ENCODE measurements around the gene ERFL.
A peak's percentile ranks its signal among the peaks of the same experiment; 100 is the strongest.
"Not testable (repeated sequence)": the region's sequence is repeated elsewhere in the genome, so short reads cannot be mapped to it uniquely, and the experiment has no call there.

The ERFL gene

GRCh38 chr19:41926763-41927496 lies 1.3 kb downstream of the ERFL start:
- no peak for DNase-seq

DNA sequence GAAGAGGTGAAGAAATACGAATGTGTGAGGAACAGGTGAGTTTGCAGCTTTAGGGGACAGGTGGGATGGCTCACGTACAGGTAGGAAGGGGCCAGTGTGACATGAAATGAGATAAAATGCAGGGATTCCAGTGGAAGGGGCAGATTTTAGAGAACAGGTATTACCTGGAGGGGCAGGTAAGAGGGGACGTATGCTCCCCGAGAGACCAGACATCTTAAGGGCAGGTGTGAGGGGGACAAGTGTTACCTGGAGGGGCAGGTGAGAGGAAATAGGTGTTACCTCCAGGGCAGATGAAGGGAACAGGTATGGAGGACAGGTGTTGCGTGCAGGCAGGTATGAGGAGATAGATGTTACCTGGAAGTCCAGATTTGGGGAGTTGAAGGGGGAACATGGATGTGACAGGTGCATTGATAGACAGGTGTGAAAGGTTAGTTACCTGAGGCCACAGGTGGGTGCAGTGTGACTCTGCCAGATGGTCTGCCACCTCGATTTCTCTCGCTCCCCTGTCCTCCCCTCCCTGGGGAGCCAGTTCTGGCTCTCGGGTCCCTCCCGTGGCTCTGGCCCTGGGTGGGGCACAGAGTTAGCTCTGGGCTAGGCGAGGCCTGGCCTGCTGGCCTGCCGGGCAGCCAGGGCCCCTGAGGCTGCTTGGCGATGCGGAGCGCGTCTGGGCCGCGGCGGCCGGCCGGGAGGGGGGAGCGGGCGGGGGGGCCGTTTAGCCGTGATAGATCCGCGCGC lies 2.1 kb downstream of the ERFL start:
- no peak for DNase-seq

DNA sequence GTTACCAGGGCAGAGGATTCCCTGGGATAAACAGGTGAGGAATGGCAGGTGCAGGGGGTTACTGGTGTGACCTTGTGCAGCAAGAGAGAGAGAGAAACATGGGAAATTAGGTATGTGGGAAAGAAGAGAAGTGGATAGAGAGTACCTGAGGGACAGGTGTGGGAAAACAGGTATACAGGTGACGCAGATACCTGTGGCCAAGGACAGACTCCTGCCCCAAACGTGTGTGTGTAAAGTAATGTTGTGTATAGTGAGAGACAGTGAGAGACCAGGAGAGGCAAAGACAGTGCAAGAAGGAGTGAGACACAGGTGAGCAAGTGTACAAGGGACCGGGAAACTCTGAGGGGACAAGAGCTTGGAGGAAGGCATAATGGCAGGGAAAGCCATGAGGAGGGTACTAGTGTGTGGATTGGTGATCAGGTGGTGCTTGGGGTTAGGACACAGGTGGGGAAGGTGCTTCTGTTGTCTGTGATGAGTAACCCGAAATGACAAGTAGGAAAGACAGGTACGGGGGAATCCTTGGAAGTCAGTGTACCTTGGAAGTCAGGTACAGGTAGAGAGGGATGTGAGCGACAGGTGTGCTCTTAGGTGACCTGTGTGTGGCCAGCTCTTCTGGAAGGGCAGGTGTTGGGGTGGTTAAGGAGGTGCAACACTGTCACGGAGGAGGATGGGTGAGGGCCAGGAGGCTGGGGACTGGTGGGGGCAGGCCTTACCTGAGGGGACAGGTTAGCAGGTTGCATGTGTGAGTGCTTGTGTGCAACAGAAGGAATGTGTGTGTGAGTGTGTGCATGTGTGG lies 2.8 kb downstream of the ERFL start:
- DNase-seq = no peak

- DNase-seq = peak in 1 of 2 experiments; percentile 22
These were observed 3.8 kb downstream of the ERFL start for GRCh38 chr19:41924151-41925145.

DNA sequence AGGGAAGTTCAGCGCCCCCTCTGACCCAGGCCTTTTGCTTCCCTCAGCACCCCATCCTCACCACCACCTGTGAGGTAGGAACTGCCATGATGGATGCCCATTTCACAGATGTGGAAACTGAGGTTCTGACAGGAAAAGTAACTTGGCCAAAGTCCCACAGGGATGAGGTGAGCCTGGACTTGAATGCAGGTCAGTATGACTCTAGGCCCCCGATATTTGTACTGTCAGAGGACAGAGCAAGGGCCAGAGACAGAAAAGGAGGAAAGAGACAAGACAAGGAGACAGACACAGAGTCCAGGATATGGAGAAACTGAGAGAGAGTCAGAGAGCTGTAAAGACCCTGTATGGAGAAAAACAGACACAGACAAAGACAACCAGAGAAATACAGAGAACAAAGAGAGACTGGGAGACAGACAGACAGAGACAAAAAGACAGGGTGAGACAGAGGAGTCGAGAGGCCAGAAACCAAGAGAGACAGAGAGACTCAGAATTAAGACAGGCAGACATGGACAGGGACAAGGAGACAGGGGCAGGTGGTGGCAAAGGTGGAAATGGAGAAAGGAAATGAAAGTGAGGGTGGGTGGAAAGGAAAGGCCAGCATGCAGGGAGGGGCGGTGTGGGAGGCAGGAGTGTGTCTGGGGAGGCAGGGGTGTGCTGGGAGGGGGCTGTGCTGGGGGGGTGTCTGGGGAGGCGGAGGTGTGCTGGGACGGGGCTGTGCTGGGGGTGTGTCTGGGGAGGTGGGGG lies 5.0 kb downstream of the ERFL start:
- DNase-seq = no peak

DNA sequence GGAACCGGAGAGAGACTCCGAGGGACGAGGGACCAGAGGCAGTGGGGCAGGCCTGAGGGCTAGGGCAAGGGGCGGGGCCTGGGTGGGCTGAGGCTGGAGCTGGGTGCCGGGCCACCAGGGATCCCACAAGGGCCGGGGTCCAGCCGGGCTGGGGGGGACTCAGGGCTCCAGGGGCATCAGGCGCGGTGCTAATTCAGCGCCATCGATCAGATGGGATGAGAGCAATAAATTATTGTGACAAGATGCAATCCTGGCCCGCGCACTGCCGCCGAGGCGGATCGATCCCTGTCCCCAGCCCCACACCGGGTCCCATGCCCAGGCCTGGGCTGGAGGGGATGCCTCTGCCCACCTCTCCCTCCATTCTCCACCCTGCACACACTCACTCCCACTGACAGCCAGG lies 5.7 kb downstream of the ERFL start:
- DNase-seq = no peak

DNA sequence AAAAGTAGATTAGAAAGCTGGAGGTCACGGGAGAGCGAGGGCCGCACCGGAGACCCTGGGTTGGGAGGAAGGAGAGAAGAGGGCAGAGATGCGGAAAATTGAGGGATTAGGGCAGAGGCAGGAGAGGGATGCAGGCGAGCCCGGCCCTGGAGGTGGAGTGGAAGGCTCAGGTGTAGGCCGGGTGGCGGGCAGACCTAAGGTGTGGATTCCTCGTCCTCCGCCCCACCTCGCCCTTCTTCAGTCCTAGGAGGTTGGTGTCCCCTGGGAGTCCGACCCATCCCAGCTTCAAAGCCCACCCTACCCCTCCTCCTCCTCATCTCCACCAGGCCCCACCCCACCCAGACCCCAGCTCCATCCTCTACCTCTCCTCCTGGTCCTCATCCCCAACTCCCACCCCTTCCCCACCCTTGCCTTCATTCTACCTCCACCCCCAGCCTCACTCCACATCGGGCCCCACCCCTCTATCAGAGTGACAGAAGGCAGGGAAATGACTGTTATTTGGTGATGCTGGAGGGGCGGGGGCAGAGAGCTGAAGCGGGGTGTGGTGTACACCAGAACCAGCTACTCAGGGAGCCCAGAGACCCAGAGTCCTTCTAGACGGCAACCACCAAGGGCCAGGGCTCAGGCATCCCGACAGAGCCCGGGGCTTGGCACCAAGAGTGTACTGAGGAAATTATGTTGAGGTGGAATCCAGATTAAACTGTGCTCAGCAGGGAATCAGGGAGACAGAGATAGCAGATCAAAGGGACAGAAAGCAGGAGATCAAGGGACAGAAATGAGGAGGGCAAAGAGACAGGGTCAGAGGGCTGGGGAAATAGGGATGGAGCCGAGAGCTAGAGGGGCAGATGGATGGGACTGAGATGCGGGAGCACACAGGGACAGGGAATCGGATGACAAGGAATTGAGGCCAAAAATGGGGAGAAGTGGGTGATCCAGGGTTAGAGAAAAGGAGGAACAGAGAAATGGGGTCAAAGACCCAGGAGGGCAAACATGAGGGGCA lies 6.4 kb downstream of the ERFL start:
- no peak for DNase-seq

DNA sequence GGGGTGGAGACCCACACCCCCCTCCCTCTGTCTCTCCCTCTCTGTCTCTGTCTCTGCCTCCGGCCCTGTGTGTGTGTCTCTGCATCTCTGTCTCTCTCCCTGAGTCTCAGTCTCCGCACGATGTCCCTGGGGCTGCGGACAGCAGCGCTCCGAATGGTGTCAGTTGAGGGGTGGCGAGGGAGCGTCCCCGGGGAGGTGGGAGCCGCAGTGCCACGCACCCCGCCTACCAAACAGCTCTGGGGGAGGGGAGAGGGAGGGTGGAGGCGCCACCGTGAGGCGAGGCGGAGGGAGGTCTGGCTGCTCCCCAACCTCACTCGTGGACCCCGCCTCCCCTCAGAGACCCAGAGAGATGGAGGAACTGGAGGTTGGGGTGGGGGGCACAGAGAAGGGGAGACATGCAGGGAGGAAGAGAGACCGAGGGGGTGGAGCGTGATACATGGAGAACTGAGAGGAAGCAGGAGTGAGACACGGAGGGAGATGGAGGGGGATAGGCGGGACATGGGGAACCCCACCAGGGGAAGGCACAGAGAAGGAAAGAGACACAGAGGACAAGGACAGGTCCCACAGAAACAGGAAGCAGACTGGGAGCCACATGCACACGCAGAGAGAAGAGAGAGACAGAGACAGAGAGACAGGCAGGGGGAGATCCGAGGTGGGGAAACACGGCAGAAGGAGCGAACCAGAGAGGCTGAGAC lies 7.2 kb downstream of the ERFL start:
- no peak for DNase-seq

GRCh38 chr19:41919948-41920712 lies 8.1 kb downstream of the ERFL start:
- no peak for DNase-seq

DNA sequence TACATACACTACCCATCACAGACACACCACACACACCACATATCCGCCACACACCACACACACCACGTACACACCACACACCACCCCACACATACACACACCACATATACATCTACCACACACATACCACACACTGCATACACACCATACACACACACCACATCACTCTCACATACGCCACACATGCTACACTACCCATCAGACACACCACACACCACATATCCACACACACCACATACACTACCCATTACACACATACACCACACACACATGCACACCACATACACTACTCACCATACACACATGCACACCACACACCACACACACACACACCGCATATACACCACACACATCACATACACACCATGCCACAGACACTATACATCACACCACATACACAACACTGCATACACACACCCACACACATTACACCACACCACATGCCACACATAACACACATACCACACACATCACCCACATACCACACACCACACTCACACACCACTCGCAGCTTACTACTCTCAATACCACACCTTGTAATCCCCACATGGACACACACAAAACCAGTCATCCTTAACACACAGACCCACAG lies 9.5 kb downstream of the ERFL start:
- no peak for DNase-seq

- DNase-seq = no peak
These were observed 10.2 kb downstream of the ERFL start for GRCh38 chr19:41918095-41918494.

GRCh38 chr19:41917676-41918075 lies 10.6 kb downstream of the ERFL start:
- no peak for DNase-seq

GRCh38 chr19:41915776-41916414 lies 12.4 kb downstream of the ERFL start:
- no peak for DNase-seq

DNA sequence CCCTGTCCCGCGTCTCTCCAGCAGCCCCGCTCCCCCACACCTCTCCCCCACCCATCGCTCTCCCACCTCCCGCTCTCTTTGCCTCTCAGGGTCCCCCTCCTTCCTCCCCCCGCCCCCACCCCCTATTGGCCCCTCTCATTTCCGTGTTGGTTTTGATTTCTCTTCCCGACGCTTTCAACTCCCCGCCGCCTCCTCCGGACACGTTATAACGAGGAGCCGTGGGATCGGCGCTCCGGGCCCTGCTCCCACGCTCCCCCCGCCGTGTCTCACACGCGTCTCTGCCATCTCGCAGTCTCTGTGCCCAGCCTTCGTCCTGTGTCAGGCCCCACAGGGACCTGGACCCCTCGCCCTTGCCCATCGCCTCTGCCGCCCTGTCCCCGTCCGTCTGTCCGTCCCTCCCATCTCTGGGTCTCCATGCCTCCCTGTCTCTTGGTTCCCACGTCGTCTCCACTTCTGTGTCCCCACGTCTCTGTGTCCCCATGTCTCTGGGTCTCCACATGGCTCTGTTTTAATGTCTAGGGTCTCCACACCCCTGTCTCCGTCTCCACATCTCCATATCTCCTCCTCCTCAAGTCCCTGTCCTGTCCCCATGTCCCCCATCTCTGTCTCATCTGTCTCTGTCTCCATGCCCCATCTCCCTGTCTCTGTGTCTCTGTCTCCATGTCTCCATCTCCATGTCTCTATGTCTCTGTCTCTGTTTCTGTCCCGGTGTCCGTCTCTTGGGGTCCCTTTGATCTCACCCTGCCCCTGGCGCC lies 13.1 kb downstream of the ERFL start:
- no peak for DNase-seq

- DNase-seq = not testable (repeated sequence)
These were observed 13.8 kb downstream of the ERFL start for GRCh38 chr19:41914424-41914834.

GRCh38 chr19:41913538-41914423 lies 14.5 kb downstream of the ERFL start:
- no peak for DNase-seq
